Prostate gland (tissue), 2 donors: Measurements from ENCODE around the gene CYB5B. TPM values are rescaled to one million over a fixed set of nuclear protein-coding genes. Genes with fewer than 3 reads are reported as not detected.
A peak's percentile ranks its signal among the peaks of the same experiment; 100 is the strongest.

ENCODE experiments used
- DNase-seq: peaks from one replicate; pipeline ENCODE4 v3.0.0-alpha.2; 2019; ENCODE audit warnings: low spot score
- H3K27ac ChIP-seq, 2 donors: fragments of 200-600 bp; sonication (generic); 2 replicates each; pipeline ENCODE4 v1.5.1; 2017 to 2019
- H3K27me3 ChIP-seq: fragments of 200-600 bp; sonication (generic); replicated peaks from 2 replicates; pipeline ENCODE4 v1.5.1; 2019; ENCODE audit not compliant: insufficient read depth
- H3K36me3 ChIP-seq, 2 donors: fragments of 200-600 bp; sonication (generic); 1 replicate in 1 of 2; 2 replicates in 1 of 2; pipeline versions ENCODE4 v1.5.1 to v1.8.1; 2017 to 2019
- H3K4me1 ChIP-seq: fragments of 200-600 bp; sonication (generic); replicated peaks from 2 replicates; pipeline ENCODE4 v1.5.1; 2019
- H3K4me3 ChIP-seq, 2 donors: fragments of 200-600 bp; sonication (generic); 2 replicates each; pipeline ENCODE4 v1.5.1; 2017 to 2019
- H3K9me3 ChIP-seq: fragments of 200-600 bp; sonication (generic); 2 replicates; pipeline ENCODE4 v1.5.1; 2017
- POLR2A ChIP-seq: fragments of 450-650 bp; IDR thresholded peaks from one replicate; pipeline ENCODE4 v1.6.1; 2016; ENCODE audit warnings: antibody characterized with exemption, mild to moderate bottlenecking
- POLR2AphosphoS5 ChIP-seq: sonication (generic); formaldehyde crosslinking; IDR thresholded peaks from one replicate; pipeline ENCODE4 v1.6.1; 2017; ENCODE audit warnings: antibody characterized with exemption
- WGBS: methylation state at CpG from one replicate; pipeline ENCODE4 v1.1.5; 2018; 5-methylcytosine and 5-hydroxymethylcytosine counted together
- intact Hi-C: fragments of 100-400 bp; cut with DNase I; formaldehyde crosslinking; loops from one replicate; pipeline ENCODE4 v1.14.2; 2022
- total RNA-seq, 2 donors: library from RNA; depleted of rRNA; stranded (reverse); fragments of >200 nt; gene quantifications; one replicate each; pipeline ENCODE4 v1.1.0, GENCODE V29; 2016
- TF ChIP-seq, protein P1 (sequence below), 4 experiments: fragments of 200-600 bp in 2 of 4; fragments of 450-650 bp in 2 of 4; sonication (generic) in 2 of 4; IDR thresholded peaks; 1 replicate in 3 of 4; 2 replicates in 1 of 4; pipeline ENCODE4 v1.5.1; 2016 to 2019; ENCODE audit warnings: antibody characterized with exemption in 4 of 4, mild to moderate bottlenecking in 2 of 4, moderate library complexity in 2 of 4

The CYB5B gene, protein sequence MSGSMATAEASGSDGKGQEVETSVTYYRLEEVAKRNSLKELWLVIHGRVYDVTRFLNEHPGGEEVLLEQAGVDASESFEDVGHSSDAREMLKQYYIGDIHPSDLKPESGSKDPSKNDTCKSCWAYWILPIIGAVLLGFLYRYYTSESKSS
- total RNA-seq, result 10 to 100 TPM; 48.8 to 71.3 TPM

DNA sequence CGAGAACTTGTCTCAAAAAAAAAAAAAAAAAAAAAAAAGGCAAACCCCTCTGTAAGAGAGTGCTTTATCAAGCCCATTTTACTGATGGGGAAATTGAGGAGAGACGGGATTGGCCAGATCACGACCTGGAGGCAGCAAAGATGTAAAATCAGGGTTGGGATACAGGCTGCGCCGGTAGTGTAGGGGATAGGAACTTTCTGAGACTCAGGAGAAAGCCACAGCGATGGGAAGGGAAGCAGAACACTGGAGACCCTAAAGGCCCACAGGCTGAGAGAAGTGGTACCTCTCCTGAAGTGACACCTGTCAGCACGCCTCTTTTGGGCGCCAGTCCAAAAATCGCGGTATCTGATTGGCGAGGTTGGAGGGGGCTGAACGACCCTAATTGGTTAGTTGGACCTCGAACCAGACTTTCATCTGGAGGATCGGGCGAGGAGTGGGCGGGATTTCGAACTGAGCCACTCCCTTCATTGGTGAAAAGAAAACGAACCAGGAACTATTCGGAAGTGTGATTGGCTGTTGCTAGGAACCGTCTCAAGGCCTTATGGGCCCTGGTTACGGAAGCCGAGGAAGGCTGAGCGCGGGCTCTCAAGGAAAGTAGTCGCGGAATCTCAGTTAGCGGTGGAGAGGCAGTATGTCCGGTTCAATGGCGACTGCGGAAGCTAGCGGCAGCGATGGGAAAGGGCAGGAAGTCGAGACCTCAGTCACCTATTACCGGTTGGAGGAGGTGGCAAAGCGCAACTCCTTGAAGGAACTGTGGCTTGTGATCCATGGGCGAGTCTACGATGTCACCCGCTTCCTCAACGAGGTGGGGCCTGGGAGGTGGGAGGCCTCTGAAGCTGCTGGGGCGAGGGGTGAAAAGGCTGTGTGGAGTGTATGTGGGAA is at the start of gene CYB5B:
CYB5B (plus strand) TSS at position 567 of the 882 bp plus-strand sequence; CDS start at position 632, 65 bp downstream.
- intact Hi-C loops, result no loop called here

DNA sequence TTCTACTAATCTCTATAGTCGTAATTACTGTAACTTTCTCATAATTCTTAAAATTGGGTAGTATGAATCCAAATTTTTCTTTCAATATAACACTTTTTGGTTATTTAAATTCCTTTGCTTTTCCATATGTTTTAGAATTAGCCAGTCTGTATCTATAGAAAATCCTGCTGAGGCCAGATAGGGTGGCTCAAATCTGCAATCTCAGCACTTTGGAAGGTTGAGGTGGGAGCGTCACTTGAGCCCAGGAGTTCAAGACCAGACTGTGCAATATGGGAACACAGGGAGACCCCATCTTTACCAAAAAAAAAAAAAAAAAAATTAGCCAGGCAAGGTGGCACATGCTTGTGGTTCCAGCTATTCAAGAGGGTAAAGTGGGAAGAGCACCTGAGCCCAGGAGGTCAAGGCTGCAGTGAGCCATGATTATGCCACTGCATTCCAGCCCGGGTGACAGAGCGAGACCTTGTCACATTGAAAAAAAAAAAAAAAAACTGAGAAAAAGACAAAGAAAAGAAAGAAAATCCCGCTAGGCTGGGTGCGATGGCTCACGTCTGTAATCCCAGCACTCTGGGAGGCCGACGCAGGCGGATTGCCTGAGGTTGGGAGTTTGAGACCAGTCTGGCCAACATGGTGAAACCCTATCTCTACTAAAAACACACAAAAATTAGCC is 47.9 kb upstream of the CYB5B start:
- no peak for DNase-seq
- no peaks in the 10 kb centered on the region for H3K36me3 ChIP-seq
- H3K4me1 ChIP-seq, result no peaks in the 10 kb centered on the region
- no peak overlapping the region for H3K4me3 ChIP-seq
- TF ChIP-seq POLR2A, result no peak
- TF ChIP-seq, protein P1, sequence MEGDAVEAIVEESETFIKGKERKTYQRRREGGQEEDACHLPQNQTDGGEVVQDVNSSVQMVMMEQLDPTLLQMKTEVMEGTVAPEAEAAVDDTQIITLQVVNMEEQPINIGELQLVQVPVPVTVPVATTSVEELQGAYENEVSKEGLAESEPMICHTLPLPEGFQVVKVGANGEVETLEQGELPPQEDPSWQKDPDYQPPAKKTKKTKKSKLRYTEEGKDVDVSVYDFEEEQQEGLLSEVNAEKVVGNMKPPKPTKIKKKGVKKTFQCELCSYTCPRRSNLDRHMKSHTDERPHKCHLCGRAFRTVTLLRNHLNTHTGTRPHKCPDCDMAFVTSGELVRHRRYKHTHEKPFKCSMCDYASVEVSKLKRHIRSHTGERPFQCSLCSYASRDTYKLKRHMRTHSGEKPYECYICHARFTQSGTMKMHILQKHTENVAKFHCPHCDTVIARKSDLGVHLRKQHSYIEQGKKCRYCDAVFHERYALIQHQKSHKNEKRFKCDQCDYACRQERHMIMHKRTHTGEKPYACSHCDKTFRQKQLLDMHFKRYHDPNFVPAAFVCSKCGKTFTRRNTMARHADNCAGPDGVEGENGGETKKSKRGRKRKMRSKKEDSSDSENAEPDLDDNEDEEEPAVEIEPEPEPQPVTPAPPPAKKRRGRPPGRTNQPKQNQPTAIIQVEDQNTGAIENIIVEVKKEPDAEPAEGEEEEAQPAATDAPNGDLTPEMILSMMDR (IDR thresholded peaks at IDR 0.05), result no peak
- no peak for TF ChIP-seq POLR2AphosphoS5
- no peaks in the 10 kb centered on the region for H3K9me3 ChIP-seq
- no peaks in the 10 kb centered on the region for H3K27me3 ChIP-seq
- no peak overlapping the region for H3K27ac ChIP-seq
- intact Hi-C loops, result no loop called here
- WGBS, result 95% methylated on average over 10 of the region's 10 CpGs

More for the DNA sequence above, at the start of gene CYB5B:
- no peaks in the 10 kb centered on the region for H3K36me3 ChIP-seq
- WGBS, result 2% methylated on average over 40 of the region's 40 CpGs
- no peaks in the 10 kb centered on the region for H3K27me3 ChIP-seq
- DNase-seq, result peak; percentile 95
- H3K4me3 ChIP-seq, result peak within 1 kb of the TSS; percentile 56 to 70
- TF ChIP-seq, protein P1 (IDR thresholded peaks at IDR 0.05), result peak in 1 of 4 experiments; percentile 21
- peak; percentile 98 for TF ChIP-seq POLR2AphosphoS5
- TF ChIP-seq POLR2A, result peak; percentile 67
- H3K4me1 ChIP-seq, result peaks cover 6% of the 10 kb centered on the region
- no peaks in the 10 kb centered on the region for H3K9me3 ChIP-seq
- H3K27ac ChIP-seq, result peak within 1 kb of the TSS; percentile 70 to 71

DNA sequence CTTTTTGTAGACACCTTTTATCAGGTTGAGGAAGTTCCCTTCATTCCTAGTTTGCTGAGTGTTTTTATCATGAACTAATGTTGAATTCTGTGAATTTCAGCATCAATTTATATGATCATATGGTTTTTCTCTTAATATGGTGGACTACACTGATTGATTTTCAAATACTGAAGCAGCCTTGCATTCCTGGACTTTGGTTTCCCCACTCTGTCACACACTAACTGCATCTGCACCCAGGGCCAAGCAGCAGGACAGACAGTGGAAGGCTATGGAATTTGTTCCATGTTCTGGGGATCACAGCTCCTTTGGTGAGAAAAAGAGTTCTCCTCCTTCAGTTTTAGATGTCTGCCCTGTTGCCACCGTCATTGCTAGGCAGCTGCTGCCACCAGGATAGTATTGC is 46.4 kb upstream of the CYB5B start:
- H3K4me3 ChIP-seq, result no peak overlapping the region
- no peak for DNase-seq
- intact Hi-C loops, result no loop called here
- 90% methylated on average over 1 of the region's 1 CpG for WGBS
- H3K27me3 ChIP-seq, result no peaks in the 10 kb centered on the region
- no peaks in the 10 kb centered on the region for H3K4me1 ChIP-seq
- no peak overlapping the region for H3K27ac ChIP-seq
- no peak for TF ChIP-seq POLR2AphosphoS5
- TF ChIP-seq, protein P1 (IDR thresholded peaks at IDR 0.05), result no peak
- TF ChIP-seq POLR2A, result no peak
- no peaks in the 10 kb centered on the region for H3K36me3 ChIP-seq
- H3K9me3 ChIP-seq, result no peaks in the 10 kb centered on the region

DNA sequence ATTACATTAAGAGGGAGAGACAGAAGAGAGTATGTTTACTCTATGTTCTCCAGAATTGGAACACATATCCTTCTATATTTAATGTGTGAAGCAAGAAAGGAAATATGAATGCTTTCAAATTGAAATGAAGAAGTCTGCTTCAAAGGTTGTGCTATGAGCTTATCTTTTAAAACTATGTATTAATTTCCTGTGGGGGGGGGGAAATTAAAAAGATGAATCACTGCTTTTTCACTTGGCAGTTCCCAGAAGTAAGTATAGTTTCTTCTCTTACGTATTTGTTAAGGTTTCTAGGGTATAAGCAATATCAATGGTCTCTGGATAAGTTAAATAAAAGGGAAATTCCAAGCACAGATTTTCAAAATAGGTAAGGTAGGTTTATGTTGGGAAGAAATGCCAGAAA is 45.7 kb upstream of the CYB5B start:
- intact Hi-C loops, result no loop called here
- Histone ChIP-seq H3K36me3 (no peaks in the 10 kb centered on the region), H3K27me3 (no peaks in the 10 kb centered on the region), H3K4me3 (no peak overlapping the region), H3K27ac (no peak overlapping the region), H3K4me1 (no peaks in the 10 kb centered on the region), H3K9me3 (no peaks in the 10 kb centered on the region)
- 74% methylated on average over 1 of the region's 1 CpG for WGBS
- TF ChIP-seq POLR2AphosphoS5 (no peak), POLR2A (no peak)
- TF ChIP-seq, protein P1 (IDR thresholded peaks at IDR 0.05), result no peak
- DNase-seq, result no peak
